ENCODE measurements around the gene MYOG. TPM values are rescaled to one million over a fixed set of nuclear protein-coding genes. Genes with fewer than 3 reads are reported as not detected.

MYOG gene
- total and polyA plus RNA-seq, 10 of the 15 experiments (the other 5 are each of a cell fraction or from before 2014, with no cell fraction given), result not detected

DNA sequence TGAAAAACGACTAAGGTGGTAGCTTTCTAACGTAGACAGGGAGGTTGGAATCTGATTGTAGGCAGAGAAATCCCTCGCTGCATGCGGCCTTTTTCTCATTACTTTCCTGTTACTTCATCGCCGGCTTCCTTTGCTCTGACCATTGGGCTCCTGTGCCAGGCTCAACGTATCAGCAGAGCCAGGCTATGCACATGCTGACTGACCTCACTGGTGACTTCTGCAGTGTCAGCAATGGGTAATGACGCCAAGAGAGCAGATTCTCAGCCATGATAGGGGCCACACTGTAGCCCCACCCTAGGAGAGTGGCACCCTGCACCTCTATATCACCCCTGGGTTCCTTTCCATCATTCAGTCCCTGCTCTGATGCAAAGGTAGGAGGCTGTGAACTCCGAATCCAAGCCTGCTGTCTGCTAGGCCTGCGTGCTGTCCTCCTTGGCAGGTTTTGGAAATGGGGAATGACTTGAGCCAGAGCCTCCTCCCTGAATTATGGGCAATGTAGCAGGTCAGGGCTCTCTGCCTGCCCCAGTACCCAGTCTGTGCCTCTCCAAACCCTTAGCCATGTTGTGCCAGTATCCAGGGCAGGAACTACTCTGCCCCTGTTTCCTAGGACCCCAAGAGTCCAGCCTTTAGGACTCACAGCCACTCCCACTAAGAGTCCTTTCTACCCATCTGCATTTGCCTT, 48.2 kb downstream of the MYOG start:
- no peak for FAIRE-seq
- Histone ChIP-seq H2AFZ (ENCODE audit: control insufficient read depth, low read depth, low read length) (no peak overlapping the region), H3K9ac (ENCODE audit: control insufficient read depth, insufficient read depth, low read length) (no peak overlapping the region), H3K4me2 (ENCODE audit: control insufficient read depth, insufficient read depth) (no peak overlapping the region), H3K27me3 (replicated peaks in 1 of 2; ENCODE audit: control insufficient read depth in 2 of 2, insufficient read depth in 2 of 2, low read length in 1 of 2) (no peaks in the 10 kb centered on the region), H3K4me3 (no peak overlapping the region), H3K27ac (ENCODE audit: control insufficient read depth, insufficient read depth) (no peak overlapping the region), H4K20me1 (ENCODE audit: control insufficient read depth, insufficient read depth) (peaks cover 6% of the 10 kb centered on the region), H3K79me2 (ENCODE audit: control insufficient read depth, insufficient read depth, low read length) (no peaks in the 10 kb centered on the region), H3K4me1 (ENCODE audit: control insufficient read depth, insufficient read depth, low read length) (peaks cover 11% of the 10 kb centered on the region), H3K36me3 (ENCODE audit: control insufficient read depth in 2 of 2, insufficient read depth in 2 of 2, low read length in 1 of 2) (no peaks in the 10 kb centered on the region; a peak in 1 of 4 replicates), H3K9me3 (replicated peaks; ENCODE audit: control insufficient read depth, insufficient read depth, low read length) (no peaks in the 10 kb centered on the region)
- no TSS peak for BruUV-seq (replicated peaks)
- no peak for DNase-seq (ENCODE audit: low read depth, low spot score)
- ChIA-PET CTCF (interaction anchor here (0.6 to 9.7 kb wide), 5 partner anchors 10 to 232 kb away, joined by 4 to 127 read pairs (median 66); no protein-coding TSS in a partner anchor), POLR2A (no interaction called here), RAD21 (ENCODE audit: unreplicated experiment) (interaction anchor here (3.4 to 3.7 kb wide), 2 partner anchors 178 to 231 kb away, joined by 20 to 46 read pairs; no protein-coding TSS in a partner anchor), SMC1A (ENCODE audit: uncharacterized antibody, unreplicated experiment) (interaction anchor here (3.5 kb wide), 1 partner anchor 135 kb away, joined by 24 read pairs; no protein-coding TSS in a partner anchor)
- no peak; the same call in 2 of the 3 replicates for ATAC-seq
- WGBS (ENCODE audit: insufficient coverage, insufficient replicate concordance, low lambda C conversion rate, missing lambda C conversion rate), result 37% methylated on average over 10 of the region's 10 CpGs
- TF ChIP-seq KDM1A (IDR thresholded peaks at IDR 0.05; ENCODE audit: borderline replicate concordance), result no peak
- TF ChIP-seq, protein P1, sequence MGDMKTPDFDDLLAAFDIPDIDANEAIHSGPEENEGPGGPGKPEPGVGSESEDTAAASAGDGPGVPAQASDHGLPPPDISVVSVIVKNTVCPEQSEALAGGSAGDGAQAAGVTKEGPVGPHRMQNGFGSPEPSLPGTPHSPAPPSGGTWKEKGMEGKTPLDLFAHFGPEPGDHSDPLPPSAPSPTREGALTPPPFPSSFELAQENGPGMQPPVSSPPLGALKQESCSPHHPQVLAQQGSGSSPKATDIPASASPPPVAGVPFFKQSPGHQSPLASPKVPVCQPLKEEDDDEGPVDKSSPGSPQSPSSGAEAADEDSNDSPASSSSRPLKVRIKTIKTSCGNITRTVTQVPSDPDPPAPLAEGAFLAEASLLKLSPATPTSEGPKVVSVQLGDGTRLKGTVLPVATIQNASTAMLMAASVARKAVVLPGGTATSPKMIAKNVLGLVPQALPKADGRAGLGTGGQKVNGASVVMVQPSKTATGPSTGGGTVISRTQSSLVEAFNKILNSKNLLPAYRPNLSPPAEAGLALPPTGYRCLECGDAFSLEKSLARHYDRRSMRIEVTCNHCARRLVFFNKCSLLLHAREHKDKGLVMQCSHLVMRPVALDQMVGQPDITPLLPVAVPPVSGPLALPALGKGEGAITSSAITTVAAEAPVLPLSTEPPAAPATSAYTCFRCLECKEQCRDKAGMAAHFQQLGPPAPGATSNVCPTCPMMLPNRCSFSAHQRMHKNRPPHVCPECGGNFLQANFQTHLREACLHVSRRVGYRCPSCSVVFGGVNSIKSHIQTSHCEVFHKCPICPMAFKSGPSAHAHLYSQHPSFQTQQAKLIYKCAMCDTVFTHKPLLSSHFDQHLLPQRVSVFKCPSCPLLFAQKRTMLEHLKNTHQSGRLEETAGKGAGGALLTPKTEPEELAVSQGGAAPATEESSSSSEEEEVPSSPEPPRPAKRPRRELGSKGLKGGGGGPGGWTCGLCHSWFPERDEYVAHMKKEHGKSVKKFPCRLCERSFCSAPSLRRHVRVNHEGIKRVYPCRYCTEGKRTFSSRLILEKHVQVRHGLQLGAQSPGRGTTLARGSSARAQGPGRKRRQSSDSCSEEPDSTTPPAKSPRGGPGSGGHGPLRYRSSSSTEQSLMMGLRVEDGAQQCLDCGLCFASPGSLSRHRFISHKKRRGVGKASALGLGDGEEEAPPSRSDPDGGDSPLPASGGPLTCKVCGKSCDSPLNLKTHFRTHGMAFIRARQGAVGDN (IDR thresholded peaks at IDR 0.05), result no peak
- TF ChIP-seq WRNIP1 (IDR thresholded peaks at IDR 0.05; ENCODE audit: borderline replicate concordance, low read depth, low read length), result no peak
- TF ChIP-seq NFYA (IDR thresholded peaks at IDR 0.05; ENCODE audit: borderline replicate concordance, low read depth, low read length), result no peak
- TF ChIP-seq, protein P2, sequence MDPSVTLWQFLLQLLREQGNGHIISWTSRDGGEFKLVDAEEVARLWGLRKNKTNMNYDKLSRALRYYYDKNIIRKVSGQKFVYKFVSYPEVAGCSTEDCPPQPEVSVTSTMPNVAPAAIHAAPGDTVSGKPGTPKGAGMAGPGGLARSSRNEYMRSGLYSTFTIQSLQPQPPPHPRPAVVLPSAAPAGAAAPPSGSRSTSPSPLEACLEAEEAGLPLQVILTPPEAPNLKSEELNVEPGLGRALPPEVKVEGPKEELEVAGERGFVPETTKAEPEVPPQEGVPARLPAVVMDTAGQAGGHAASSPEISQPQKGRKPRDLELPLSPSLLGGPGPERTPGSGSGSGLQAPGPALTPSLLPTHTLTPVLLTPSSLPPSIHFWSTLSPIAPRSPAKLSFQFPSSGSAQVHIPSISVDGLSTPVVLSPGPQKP (IDR thresholded peaks at IDR 0.05; ENCODE audit: low read depth, low read length), result no peak
- TF ChIP-seq CEBPB (IDR thresholded peaks at IDR 0.05; ENCODE audit: borderline replicate concordance in 1 of 2, low read depth in 2 of 2, low read length in 2 of 2), result no peak
- intact Hi-C loops (cut with micrococcal nuclease; ENCODE audit: unreplicated experiment) (loop anchor here (2.0 to 10.0 kb wide), 2 partner anchors 231 to 297 kb away; no protein-coding TSS in a partner anchor), in situ Hi-C loops (cut with MboI) (loop anchor here (5.0 kb wide), 1 partner anchor 180 kb away; no protein-coding TSS in a partner anchor)
